HAP-1 (cell line): ENCODE measurements around the gene HACE1.
"Not testable (repeated sequence)": the region's sequence is repeated elsewhere in the genome, so short reads cannot be mapped to it uniquely, and the experiment has no call there.

Experiments used
- DNase-seq, 2 experiments: peaks; one replicate each; pipeline ENCODE4 v3.0.0-alpha.2; 2016 to 2020; ENCODE audit warnings: low spot score in 2 of 2
- H3K27me3 ChIP-seq: fragments of 250-450 bp; sonication (Bioruptor Pico); 2 replicates; pipeline ENCODE4 v1.5.1; 2020; ENCODE audit warnings: low read depth, mild to moderate bottlenecking, moderate library complexity
- H3K36me3 ChIP-seq: fragments of 250-450 bp; sonication (Bioruptor Pico); replicated peaks from 2 replicates; pipeline ENCODE4 v1.5.1; 2020; ENCODE audit warnings: mild to moderate bottlenecking
- H3K4me1 ChIP-seq: fragments of 250-450 bp; sonication (Bioruptor Pico); 2 replicates; pipeline ENCODE4 v1.5.1; 2020; ENCODE audit warnings: mild to moderate bottlenecking
- H3K4me3 ChIP-seq: fragments of 250-450 bp; sonication (Bioruptor Pico); 2 replicates; pipeline ENCODE4 v1.5.1; 2020; ENCODE audit warnings: mild to moderate bottlenecking, moderate library complexity
- H3K9me3 ChIP-seq: fragments of 250-450 bp; sonication (Bioruptor Pico); 2 replicates; pipeline ENCODE4 v1.5.1; 2020; ENCODE audit warnings: mild to moderate bottlenecking, moderate library complexity
- in situ Hi-C: fragments of 300-500 bp; cut with MboI; formaldehyde crosslinking; loops from 3 replicates; pipeline ENCODE4 v1.14.3; 2020; ENCODE audit warnings: low sequenced_read_pairs, inconsistent platforms, mixed read lengths

HACE1 gene

GRCh38 chr6:104858642-104859041 lies 1.1 kb downstream of the HACE1 start:
- no peaks in the 10 kb centered on the region for H3K36me3 ChIP-seq
- peak in 1 of 2 experiments; percentile 17 for DNase-seq
- H3K27me3 ChIP-seq, result no peaks in the 10 kb centered on the region
- H3K9me3 ChIP-seq, result no peaks in the 10 kb centered on the region
- in situ Hi-C loops, result no loop called here
- H3K4me3 ChIP-seq, result peak overlapping the region; percentile 63
- H3K4me1 ChIP-seq, result peaks cover 2% of the 10 kb centered on the region; the same call in 1 of the 2 replicates

DNA sequence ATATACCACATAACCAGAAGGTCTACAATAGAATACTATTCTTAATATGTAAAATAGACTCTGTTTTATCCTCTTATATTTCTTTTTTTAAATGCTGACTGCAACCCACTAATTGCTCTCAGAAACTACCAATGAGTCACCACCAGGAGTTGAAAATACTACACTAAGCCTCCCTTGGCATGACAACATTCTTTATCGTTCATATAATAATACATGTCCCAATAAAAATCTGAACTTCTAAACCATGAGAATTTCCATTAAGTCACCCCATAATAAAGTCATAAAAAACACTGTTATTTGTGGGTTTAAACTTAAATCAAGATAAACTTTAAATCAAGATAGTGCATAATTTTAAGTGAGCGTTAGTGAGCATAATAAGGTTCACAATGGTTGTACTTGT lies 4.2 kb downstream of the HACE1 start:
- Histone ChIP-seq H3K27me3 (no peaks in the 10 kb centered on the region), H3K9me3 (no peaks in the 10 kb centered on the region), H3K4me1 (peaks cover 2% of the 10 kb centered on the region; the same call in 1 of the 2 replicates), H3K4me3 (no peak overlapping the region), H3K36me3 (peaks cover 1% of the 10 kb centered on the region; the same call in 1 of the 2 replicates)
- in situ Hi-C loops, result no loop called here
- no peak for DNase-seq

- H3K4me1 ChIP-seq, H3K4me3 ChIP-seq, H3K36me3 ChIP-seq, H3K9me3 ChIP-seq, H3K27me3 ChIP-seq, in situ Hi-C loops, DNase-seq: not testable (repeated sequence)
Observed at GRCh38 chr6:104847721-104848120, 12.0 kb downstream of the HACE1 start.

DNA sequence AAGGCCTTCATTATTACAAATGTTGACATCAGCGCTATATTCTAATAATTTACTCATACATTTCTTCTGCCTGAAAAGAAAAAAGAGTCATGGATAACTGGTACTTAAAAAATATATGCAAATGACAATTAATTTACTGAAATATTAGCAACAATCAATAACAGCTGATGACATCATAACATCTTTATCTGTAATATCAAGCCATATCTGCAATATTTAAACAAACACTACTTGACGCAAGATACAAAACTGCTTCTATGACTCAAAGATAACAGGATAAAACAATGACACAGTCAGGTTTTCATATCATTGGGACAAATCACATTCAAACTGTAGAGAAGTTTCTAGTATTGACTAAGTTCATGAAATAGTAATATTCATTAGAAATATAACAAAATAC lies 16.5 kb downstream of the HACE1 start:
- Histone ChIP-seq H3K27me3 (no peaks in the 10 kb centered on the region), H3K4me3 (no peak overlapping the region), H3K4me1 (no peaks in the 10 kb centered on the region), H3K9me3 (no peaks in the 10 kb centered on the region), H3K36me3 (no peaks in the 10 kb centered on the region)
- no peak for DNase-seq
- in situ Hi-C loops, result no loop called here

- H3K4me3 ChIP-seq, result no peak overlapping the region
- H3K4me1 ChIP-seq, result no peaks in the 10 kb centered on the region
- in situ Hi-C loops, result no loop called here
- H3K9me3 ChIP-seq, result no peaks in the 10 kb centered on the region
- DNase-seq, result no peak
- no peaks in the 10 kb centered on the region for H3K27me3 ChIP-seq
- H3K36me3 ChIP-seq, result no peaks in the 10 kb centered on the region; the same call in 1 of the 2 replicates
Observed at GRCh38 chr6:104837158-104837557, 22.6 kb downstream of the HACE1 start.

GRCh38 chr6:104836479-104837020 lies 23.2 kb downstream of the HACE1 start:
- H3K36me3 ChIP-seq, H3K4me3 ChIP-seq, DNase-seq, H3K4me1 ChIP-seq, H3K9me3 ChIP-seq, H3K27me3 ChIP-seq, in situ Hi-C loops: not testable (repeated sequence)

DNA sequence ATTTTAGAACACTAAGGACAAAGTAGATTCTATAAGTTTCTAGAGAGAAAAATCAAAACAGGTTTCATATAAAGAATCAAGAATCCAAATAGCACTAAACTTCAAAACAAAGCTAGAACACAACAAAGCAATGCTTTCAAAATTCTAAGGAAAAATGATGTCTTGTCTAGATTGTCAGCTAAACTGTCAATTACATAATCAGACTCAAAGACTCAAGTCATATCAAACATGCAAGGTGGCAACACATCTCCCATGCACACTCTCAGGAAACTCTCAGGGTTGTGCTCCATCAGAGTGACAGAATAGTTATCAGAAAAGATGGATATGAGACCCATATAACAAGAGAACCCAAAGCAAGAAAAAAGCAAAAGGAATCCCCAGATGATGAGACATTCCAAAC lies 23.9 kb downstream of the HACE1 start:
- no peaks in the 10 kb centered on the region; the same call in 1 of the 2 replicates for H3K36me3 ChIP-seq
- no peak for DNase-seq
- H3K4me1 ChIP-seq, result no peaks in the 10 kb centered on the region
- in situ Hi-C loops, result no loop called here
- no peak overlapping the region for H3K4me3 ChIP-seq
- H3K27me3 ChIP-seq, result no peaks in the 10 kb centered on the region
- H3K9me3 ChIP-seq, result no peaks in the 10 kb centered on the region

GRCh38 chr6:104829183-104829958 lies 30.3 kb downstream of the HACE1 start:
- DNase-seq, result no peak
- Histone ChIP-seq H3K36me3 (no peaks in the 10 kb centered on the region; the same call in 1 of the 2 replicates), H3K4me3 (no peak overlapping the region), H3K27me3 (no peaks in the 10 kb centered on the region), H3K4me1 (no peaks in the 10 kb centered on the region), H3K9me3 (no peaks in the 10 kb centered on the region)
- in situ Hi-C loops, result no loop called here

- no peak for DNase-seq
- Histone ChIP-seq H3K4me1 (no peaks in the 10 kb centered on the region), H3K9me3 (no peaks in the 10 kb centered on the region), H3K4me3 (no peak overlapping the region), H3K27me3 (no peaks in the 10 kb centered on the region), H3K36me3 (no peaks in the 10 kb centered on the region)
- in situ Hi-C loops, result no loop called here
Observed at GRCh38 chr6:104828478-104828877, 31.2 kb downstream of the HACE1 start.

DNA sequence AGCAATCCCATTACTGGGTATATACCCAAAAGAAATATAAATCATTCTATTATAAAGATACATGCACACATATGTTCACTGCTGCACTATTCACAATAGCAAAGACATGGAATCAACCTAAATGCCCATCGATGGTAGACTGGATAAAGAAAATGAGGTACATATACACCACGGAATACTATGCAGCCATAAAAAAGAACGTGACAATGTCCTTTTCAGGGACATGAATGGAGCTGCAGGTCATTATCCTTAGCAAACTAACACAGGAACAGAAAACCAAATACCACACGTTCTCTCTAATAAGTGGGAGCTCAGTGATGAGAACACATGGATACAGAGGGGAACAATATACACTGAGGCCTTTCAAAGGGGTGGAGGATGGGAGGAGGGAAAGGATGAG lies 38.9 kb downstream of the HACE1 start:
- H3K36me3 ChIP-seq, H3K9me3 ChIP-seq, H3K4me1 ChIP-seq, H3K4me3 ChIP-seq, in situ Hi-C loops, H3K27me3 ChIP-seq, DNase-seq: not testable (repeated sequence)

GRCh38 chr6:104816125-104816524 lies 43.6 kb downstream of the HACE1 start:
- in situ Hi-C loops, result no loop called here
- no peak overlapping the region for H3K4me3 ChIP-seq
- no peaks in the 10 kb centered on the region for H3K36me3 ChIP-seq
- H3K4me1 ChIP-seq, result no peaks in the 10 kb centered on the region; the same call in 1 of the 2 replicates
- DNase-seq, result no peak
- H3K27me3 ChIP-seq, result no peaks in the 10 kb centered on the region
- H3K9me3 ChIP-seq, result no peaks in the 10 kb centered on the region; the same call in 1 of the 2 replicates

GRCh38 chr6:104814743-104815142 lies 45.0 kb downstream of the HACE1 start:
- no peak overlapping the region for H3K4me3 ChIP-seq
- H3K27me3 ChIP-seq, result no peaks in the 10 kb centered on the region
- H3K9me3 ChIP-seq, result no peaks in the 10 kb centered on the region
- in situ Hi-C loops, result no loop called here
- H3K36me3 ChIP-seq, result no peaks in the 10 kb centered on the region
- no peaks in the 10 kb centered on the region; the same call in 1 of the 2 replicates for H3K4me1 ChIP-seq
- DNase-seq, result no peak

GRCh38 chr6:104813552-104813951 lies 46.2 kb downstream of the HACE1 start:
- Histone ChIP-seq H3K4me1 (no peaks in the 10 kb centered on the region; the same call in 1 of the 2 replicates), H3K36me3 (no peaks in the 10 kb centered on the region), H3K27me3 (no peaks in the 10 kb centered on the region), H3K4me3 (no peak overlapping the region), H3K9me3 (no peaks in the 10 kb centered on the region)
- in situ Hi-C loops, result no loop called here
- no peak for DNase-seq

DNA sequence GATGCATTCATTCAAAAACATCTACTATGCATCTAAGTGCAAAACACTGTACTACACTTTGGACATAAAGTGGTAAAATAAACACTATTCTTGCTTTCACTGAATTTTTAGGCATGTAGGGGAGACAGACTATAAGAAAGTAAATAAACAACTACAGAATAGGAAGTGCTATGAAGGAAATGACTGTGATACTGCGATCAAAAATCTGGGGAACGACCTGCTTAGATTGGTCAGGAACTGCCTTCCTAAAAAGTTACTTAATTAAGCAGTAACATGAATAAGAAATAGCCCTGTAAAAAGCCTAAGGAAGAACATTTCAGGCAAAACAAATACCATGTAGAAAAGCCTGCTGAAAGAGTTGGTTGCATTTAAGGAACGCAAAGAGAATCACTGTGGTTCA lies 50.6 kb downstream of the HACE1 start:
- Histone ChIP-seq H3K9me3 (no peaks in the 10 kb centered on the region), H3K27me3 (no peaks in the 10 kb centered on the region), H3K36me3 (no peaks in the 10 kb centered on the region), H3K4me3 (no peak overlapping the region), H3K4me1 (no peaks in the 10 kb centered on the region; the same call in 1 of the 2 replicates)
- DNase-seq, result no peak
- in situ Hi-C loops, result no loop called here
